WTC11 (cell line): Measurements from ENCODE around the gene RAB11FIP3.

Source experiments
- PRRX2 ChIP-seq: fragments of 250-450 bp; sonication (Bioruptor Pico); IDR thresholded peaks from 2 replicates; pipeline ENCODE4 v1.8.0; 2021; ENCODE audit warnings: mild to moderate bottlenecking
- TEAD4 ChIP-seq: sonication (generic); formaldehyde crosslinking; IDR thresholded peaks from 2 replicates; pipeline ENCODE4 v1.8.0; 2022; ENCODE audit warnings: mild to moderate bottlenecking, missing genetic modification reagents
- TF ChIP-seq, protein P1 (sequence below): fragments of 200-600 bp; IDR thresholded peaks from 2 replicates; pipeline ENCODE4 v1.8.0; 2022; ENCODE audit warnings: antibody characterized with exemption

DNA sequence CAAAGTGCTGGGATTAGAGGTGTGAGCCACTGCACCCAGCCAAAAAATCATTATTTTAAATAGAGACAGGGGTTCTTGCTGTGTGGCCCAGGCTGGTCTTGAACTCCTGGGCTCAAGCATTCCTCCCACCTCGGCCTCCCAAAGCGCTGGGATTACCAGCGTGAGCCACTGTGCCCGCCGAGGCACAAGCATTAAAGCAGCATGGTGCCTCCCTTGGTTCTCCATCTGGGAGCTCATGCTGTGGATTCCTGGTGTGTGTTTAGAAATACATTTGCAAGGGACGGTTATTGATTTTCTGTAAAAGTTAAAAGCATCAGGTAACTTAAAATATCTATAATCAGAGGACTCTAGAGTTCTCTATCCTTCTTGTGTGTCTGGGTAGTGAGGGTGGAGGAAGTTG is 87.4 kb downstream of the RAB11FIP3 start:
- TF ChIP-seq, protein P1, sequence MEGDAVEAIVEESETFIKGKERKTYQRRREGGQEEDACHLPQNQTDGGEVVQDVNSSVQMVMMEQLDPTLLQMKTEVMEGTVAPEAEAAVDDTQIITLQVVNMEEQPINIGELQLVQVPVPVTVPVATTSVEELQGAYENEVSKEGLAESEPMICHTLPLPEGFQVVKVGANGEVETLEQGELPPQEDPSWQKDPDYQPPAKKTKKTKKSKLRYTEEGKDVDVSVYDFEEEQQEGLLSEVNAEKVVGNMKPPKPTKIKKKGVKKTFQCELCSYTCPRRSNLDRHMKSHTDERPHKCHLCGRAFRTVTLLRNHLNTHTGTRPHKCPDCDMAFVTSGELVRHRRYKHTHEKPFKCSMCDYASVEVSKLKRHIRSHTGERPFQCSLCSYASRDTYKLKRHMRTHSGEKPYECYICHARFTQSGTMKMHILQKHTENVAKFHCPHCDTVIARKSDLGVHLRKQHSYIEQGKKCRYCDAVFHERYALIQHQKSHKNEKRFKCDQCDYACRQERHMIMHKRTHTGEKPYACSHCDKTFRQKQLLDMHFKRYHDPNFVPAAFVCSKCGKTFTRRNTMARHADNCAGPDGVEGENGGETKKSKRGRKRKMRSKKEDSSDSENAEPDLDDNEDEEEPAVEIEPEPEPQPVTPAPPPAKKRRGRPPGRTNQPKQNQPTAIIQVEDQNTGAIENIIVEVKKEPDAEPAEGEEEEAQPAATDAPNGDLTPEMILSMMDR = no peak
- no peak for TF ChIP-seq TEAD4 (CRISPR knock-in tag)
- no peak for TF ChIP-seq PRRX2 (CRISPR knock-in tag)
